ENCODE results near the gene C6. TPM values are rescaled to one million over a fixed set of nuclear protein-coding genes. Genes with fewer than 3 reads are reported as not detected.

C6 gene
- total RNA-seq, 1 experiment from 2014 or later, result not detected

DNA sequence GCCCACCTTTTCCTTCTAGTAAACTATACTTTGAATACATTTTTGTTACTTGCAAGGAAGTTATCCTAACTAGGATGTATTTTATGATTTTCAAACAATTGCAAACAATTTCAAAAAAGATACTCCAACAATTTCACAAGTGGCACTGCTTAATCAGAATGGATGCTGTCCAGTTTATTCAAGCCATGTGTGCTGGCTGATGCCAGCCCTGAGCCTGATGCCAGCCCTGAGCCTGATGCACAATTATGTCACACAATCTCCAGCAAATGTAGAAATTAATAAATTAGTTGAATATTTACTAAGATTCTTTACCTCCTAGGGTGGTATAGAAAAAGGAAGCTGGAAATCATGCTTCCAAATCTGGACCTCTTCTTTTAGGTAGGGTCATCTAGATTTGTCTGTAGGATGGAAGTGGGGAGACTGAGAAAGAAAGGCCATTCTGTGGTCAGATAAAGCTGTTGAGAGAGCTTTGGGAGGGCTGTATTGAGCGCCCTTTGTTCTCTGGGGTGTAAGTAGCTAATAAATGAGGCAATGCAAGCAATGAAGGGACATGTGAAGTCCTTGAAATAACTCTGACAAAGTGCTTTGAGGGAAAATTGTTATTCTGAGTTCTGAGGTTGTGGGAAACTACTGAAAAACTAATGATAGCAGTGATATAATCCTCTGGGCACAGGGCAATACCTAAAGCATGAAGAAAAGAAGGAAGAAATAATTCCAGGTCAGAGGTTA, 5.8 kb upstream of the C6 start:
- no peak for DNase-seq
- no peak overlapping the region for H3K4me3 Mint-ChIP-seq
- Histone ChIP-seq H2AK5ac (ENCODE audit: insufficient read length, low read length) (no peak overlapping the region), H3K9me3 (ENCODE audit: control insufficient read depth, low read depth, low read length) (no peaks in the 10 kb centered on the region), H4K8ac (replicated peaks; ENCODE audit: insufficient read length, low read depth, low read length) (no peak overlapping the region), H4K20me1 (ENCODE audit: control insufficient read depth, insufficient read depth, insufficient read length) (no peaks in the 10 kb centered on the region), H2BK5ac (ENCODE audit: insufficient read length, low read length) (no peak overlapping the region), H2BK120ac (ENCODE audit: low read depth, low read length, poor library complexity, severe bottlenecking) (no peak overlapping the region), H3K14ac (ENCODE audit: insufficient read depth, low read length) (no peak overlapping the region), H3K27me3 (ENCODE audit: insufficient read depth, low read length) (no peaks in the 10 kb centered on the region), H2BK12ac (ENCODE audit: insufficient read length, low read depth, low read length) (no peak overlapping the region), H3K4me1 (ENCODE audit: insufficient read depth, low read length) (no peaks in the 10 kb centered on the region), H4K91ac (ENCODE audit: insufficient read length, low read depth, low read length) (no peak overlapping the region), H3K23ac (ENCODE audit: insufficient read length, low read depth, low read length) (no peak overlapping the region), H2BK20ac (ENCODE audit: low read depth, low read length, poor library complexity, severe bottlenecking) (no peak overlapping the region), H3K4ac (ENCODE audit: low read depth, low read length) (no peak overlapping the region), H3K79me2 (ENCODE audit: insufficient read depth, low read length) (no peaks in the 10 kb centered on the region), H2BK15ac (ENCODE audit: low read depth, low read length) (no peak overlapping the region), H3K23me2 (ENCODE audit: insufficient read length, low read depth, low read length, poor library complexity, severe bottlenecking) (no peaks in the 10 kb centered on the region), H2AFZ (ENCODE audit: low read length) (peak overlapping the region; percentile 42), H3K18ac (ENCODE audit: insufficient read length, low read depth, low read length) (no peak overlapping the region), H4K5ac (ENCODE audit: insufficient read length, low read depth, low read length) (no peak overlapping the region), H3K9ac (ENCODE audit: extremely low read depth, insufficient read length, low read length) (no peak overlapping the region), H3K27ac (ENCODE audit: insufficient read length, low read depth, low read length) (no peak overlapping the region), H3T11ph (ENCODE audit: low read length) (no peak overlapping the region), H3K79me1 (ENCODE audit: insufficient read depth, low read depth, low read length, poor library complexity, severe bottlenecking) (no peaks in the 10 kb centered on the region), H3K56ac (ENCODE audit: insufficient read length, low read depth, low read length) (no peak overlapping the region), H3K4me2 (ENCODE audit: insufficient read depth, insufficient read length, low read length) (no peak overlapping the region)
- TF ChIP-seq, protein P1, sequence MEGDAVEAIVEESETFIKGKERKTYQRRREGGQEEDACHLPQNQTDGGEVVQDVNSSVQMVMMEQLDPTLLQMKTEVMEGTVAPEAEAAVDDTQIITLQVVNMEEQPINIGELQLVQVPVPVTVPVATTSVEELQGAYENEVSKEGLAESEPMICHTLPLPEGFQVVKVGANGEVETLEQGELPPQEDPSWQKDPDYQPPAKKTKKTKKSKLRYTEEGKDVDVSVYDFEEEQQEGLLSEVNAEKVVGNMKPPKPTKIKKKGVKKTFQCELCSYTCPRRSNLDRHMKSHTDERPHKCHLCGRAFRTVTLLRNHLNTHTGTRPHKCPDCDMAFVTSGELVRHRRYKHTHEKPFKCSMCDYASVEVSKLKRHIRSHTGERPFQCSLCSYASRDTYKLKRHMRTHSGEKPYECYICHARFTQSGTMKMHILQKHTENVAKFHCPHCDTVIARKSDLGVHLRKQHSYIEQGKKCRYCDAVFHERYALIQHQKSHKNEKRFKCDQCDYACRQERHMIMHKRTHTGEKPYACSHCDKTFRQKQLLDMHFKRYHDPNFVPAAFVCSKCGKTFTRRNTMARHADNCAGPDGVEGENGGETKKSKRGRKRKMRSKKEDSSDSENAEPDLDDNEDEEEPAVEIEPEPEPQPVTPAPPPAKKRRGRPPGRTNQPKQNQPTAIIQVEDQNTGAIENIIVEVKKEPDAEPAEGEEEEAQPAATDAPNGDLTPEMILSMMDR (conservative IDR thresholded peaks at IDR 0.05), result no peak
- H3K27ac Mint-ChIP-seq, result no peak overlapping the region
- no CpG with 5 or more reads among the region's 1 CpG for WGBS (ENCODE audit: extremely low coverage, insufficient read length, low lambda C conversion rate)
- H3K9me3 Mint-ChIP-seq, result no peaks in the 10 kb centered on the region
- H3K36me3 Mint-ChIP-seq (ENCODE audit: insufficient read depth in 1 of 3, low read depth in 3 of 3), result no peaks in the 10 kb centered on the region
- no peaks in the 10 kb centered on the region for H3K27me3 Mint-ChIP-seq (ENCODE audit: low read depth)
- peaks cover 16 to 18% of the 10 kb centered on the region in 2 experiments for H3K4me1 Mint-ChIP-seq
